Gastroesophageal sphincter (tissue), 4 donors: ENCODE data around the gene ORAI2. TPM values are rescaled to one million over a fixed set of nuclear protein-coding genes. Genes with fewer than 3 reads are reported as not detected.

Source experiments
- ATAC-seq: fragments of 150-250 bp; one replicate; pipeline ENCODE4 v1.9.1; 2016; ENCODE audit warnings: mild to moderate bottlenecking, moderate library complexity
- H3K27ac ChIP-seq, 4 donors: fragments of 200-600 bp; sonication (generic) in 3 of 4; 1 replicate in 3 of 4; 2 replicates in 1 of 4; pipeline ENCODE4 v1.5.1; 2016 to 2019
- H3K27me3 ChIP-seq: fragments of 200-600 bp; sonication (generic); one replicate; pipeline ENCODE4 v1.5.1; 2019
- H3K36me3 ChIP-seq, 2 donors: fragments of 200-600 bp; sonication (generic); one replicate each; pipeline ENCODE4 v1.5.1; 2019; ENCODE audit warnings: control low read depth in 1 of 2
- H3K4me1 ChIP-seq, 3 donors: fragments of 200-600 bp; sonication (generic); 1 replicate in 2 of 3; 2 replicates in 1 of 3; pipeline ENCODE4 v1.5.1; 2016 to 2019; ENCODE audit warnings: control low read depth in 2 of 3
- H3K4me3 ChIP-seq, 2 donors: fragments of 200-600 bp; sonication (generic); one replicate each; pipeline ENCODE4 v1.5.1; 2019; ENCODE audit warnings: mild to moderate bottlenecking in 1 of 2, moderate library complexity in 1 of 2
- H3K9me3 ChIP-seq, 3 donors: fragments of 200-600 bp; sonication (generic); one replicate each; pipeline ENCODE4 v1.5.1; 2017 to 2019; ENCODE audit warnings: control low read depth in 2 of 3
- EP300 ChIP-seq: sonication (generic); formaldehyde crosslinking; IDR thresholded peaks from one replicate; pipeline ENCODE4 v1.6.1; 2017; ENCODE audit warnings: antibody characterized with exemption, mild to moderate bottlenecking
- POLR2A ChIP-seq, 2 donors: fragments of 450-650 bp; IDR thresholded peaks; one replicate each; pipeline ENCODE4 v1.6.1; 2017; ENCODE audit warnings: antibody characterized with exemption in 2 of 2, mild to moderate bottlenecking in 2 of 2, moderate library complexity in 1 of 2
- POLR2AphosphoS5 ChIP-seq: sonication (generic); formaldehyde crosslinking; IDR thresholded peaks from one replicate; pipeline ENCODE4 v1.6.1; 2017; ENCODE audit warnings: antibody characterized with exemption
- WGBS, 2 donors: methylation state at CpG; one replicate each; pipeline ENCODE4 v1.1.5; 2018; ENCODE audit warnings: low coverage in 1 of 2; 5-methylcytosine and 5-hydroxymethylcytosine counted together
- total RNA-seq, 4 donors: library from RNA; depleted of rRNA; stranded (reverse); fragments of >200 nt; gene quantifications; one replicate each; pipeline ENCODE4 v1.1.0, GENCODE V29; 2016
- TF ChIP-seq, protein P1 (sequence below), 4 experiments: fragments of 200-600 bp in 2 of 4; fragments of 450-650 bp in 2 of 4; sonication (generic) in 1 of 4; IDR thresholded peaks; one replicate each; pipeline ENCODE4 v1.5.1; 2017 to 2019; ENCODE audit warnings: antibody characterized with exemption in 4 of 4, mild to moderate bottlenecking in 2 of 4, moderate library complexity in 2 of 4

ORAI2 gene
- total RNA-seq, 4 donors from 2014 or later: 3.3 to 15.6 (median 6.7) TPM

- Histone ChIP-seq H3K4me3 (no peak overlapping the region), H3K4me1 (peaks cover 0 to 14% (median 0%) of the 10 kb centered on the region in 3 donors), H3K27me3 (no peaks in the 10 kb centered on the region), H3K9me3 (no peaks in the 10 kb centered on the region), H3K36me3 (peaks cover 0 to 100% of the 10 kb centered on the region in 2 donors), H3K27ac (no peak overlapping the region)
- 86 to 90% methylated on average over 2 to 3 of the region's 3 CpGs for WGBS, 2 donors
- ATAC-seq: no peak
- TF ChIP-seq, protein P1, sequence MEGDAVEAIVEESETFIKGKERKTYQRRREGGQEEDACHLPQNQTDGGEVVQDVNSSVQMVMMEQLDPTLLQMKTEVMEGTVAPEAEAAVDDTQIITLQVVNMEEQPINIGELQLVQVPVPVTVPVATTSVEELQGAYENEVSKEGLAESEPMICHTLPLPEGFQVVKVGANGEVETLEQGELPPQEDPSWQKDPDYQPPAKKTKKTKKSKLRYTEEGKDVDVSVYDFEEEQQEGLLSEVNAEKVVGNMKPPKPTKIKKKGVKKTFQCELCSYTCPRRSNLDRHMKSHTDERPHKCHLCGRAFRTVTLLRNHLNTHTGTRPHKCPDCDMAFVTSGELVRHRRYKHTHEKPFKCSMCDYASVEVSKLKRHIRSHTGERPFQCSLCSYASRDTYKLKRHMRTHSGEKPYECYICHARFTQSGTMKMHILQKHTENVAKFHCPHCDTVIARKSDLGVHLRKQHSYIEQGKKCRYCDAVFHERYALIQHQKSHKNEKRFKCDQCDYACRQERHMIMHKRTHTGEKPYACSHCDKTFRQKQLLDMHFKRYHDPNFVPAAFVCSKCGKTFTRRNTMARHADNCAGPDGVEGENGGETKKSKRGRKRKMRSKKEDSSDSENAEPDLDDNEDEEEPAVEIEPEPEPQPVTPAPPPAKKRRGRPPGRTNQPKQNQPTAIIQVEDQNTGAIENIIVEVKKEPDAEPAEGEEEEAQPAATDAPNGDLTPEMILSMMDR (IDR thresholded peaks at IDR 0.05): no peak
- TF ChIP-seq POLR2A (IDR thresholded peaks at IDR 0.05) (no peak), EP300 (no peak), POLR2AphosphoS5 (no peak)
Observed at GRCh38 chr7:102417105-102417504, 16.3 kb upstream of the ORAI2 start.

- no peak for ATAC-seq
- H3K36me3 ChIP-seq: peaks cover 0 to 94% of the 10 kb centered on the region in 2 donors
Observed at GRCh38 chr7:102418592-102418991, 14.8 kb upstream of the ORAI2 start.

DNA sequence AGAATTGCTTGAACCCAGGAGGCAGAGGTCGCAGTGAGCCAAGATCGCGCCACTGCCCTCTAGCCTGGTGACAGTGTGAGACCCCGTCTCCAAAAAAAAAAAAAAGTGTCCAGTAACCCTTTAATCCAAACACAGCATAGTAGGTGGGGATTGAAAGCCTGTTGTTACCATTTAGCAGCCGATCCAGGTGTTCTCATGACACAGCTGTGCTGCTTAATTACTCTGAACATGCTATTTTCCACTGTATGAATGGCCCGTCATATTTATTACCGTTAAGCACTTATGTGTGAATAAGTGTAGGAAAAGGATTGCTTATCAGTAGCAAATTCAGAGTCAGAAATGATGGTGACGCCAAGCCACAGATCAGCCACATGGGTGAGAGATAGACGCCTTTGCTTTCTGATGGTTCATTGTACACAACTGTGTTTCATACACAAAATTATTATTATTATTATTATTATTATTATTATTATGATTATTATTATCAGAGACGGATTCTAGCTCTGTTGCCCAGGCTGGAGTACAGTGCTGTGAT, 11.6 kb upstream of the ORAI2 start:
- 83 to 91% methylated on average over 6 to 7 of the region's 10 CpGs for WGBS, 2 donors
- H3K36me3 ChIP-seq: peaks cover 0 to 94% of the 10 kb centered on the region in 2 donors
- no peak for ATAC-seq

More at GRCh38 chr7:102418592-102418991, 14.8 kb upstream of the ORAI2 start:
- Histone ChIP-seq H3K4me1 (no peaks in the 10 kb centered on the region), H3K27ac (no peak overlapping the region), H3K9me3 (no peaks in the 10 kb centered on the region), H3K27me3 (no peaks in the 10 kb centered on the region), H3K4me3 (no peak overlapping the region)
- TF ChIP-seq, protein P1 (IDR thresholded peaks at IDR 0.05): no peak
- no peak for TF ChIP-seq POLR2AphosphoS5
- WGBS, 2 donors: 89 to 98% methylated on average over 5 of the region's 5 CpGs

GRCh38 chr7:102424129-102424551, 9.2 kb upstream of the ORAI2 start:
- no peak overlapping the region for H3K27ac ChIP-seq
- WGBS, 2 donors: 80% methylated on average over 1 of the region's 12 CpGs; no CpG with 5 or more reads in 1 of the 2 donors
- TF ChIP-seq POLR2AphosphoS5 (no peak), POLR2A (IDR thresholded peaks at IDR 0.05) (no peak), EP300 (no peak)
- TF ChIP-seq, protein P1 (IDR thresholded peaks at IDR 0.05): no peak
- no peaks in the 10 kb centered on the region for H3K4me1 ChIP-seq
- H3K9me3 ChIP-seq: no peaks in the 10 kb centered on the region
- no peak for ATAC-seq
- peaks cover 0 to 83% of the 10 kb centered on the region in 2 donors for H3K36me3 ChIP-seq
- no peak overlapping the region for H3K4me3 ChIP-seq
- H3K27me3 ChIP-seq: no peaks in the 10 kb centered on the region

More for the DNA sequence above, 11.6 kb upstream of the ORAI2 start:
- Histone ChIP-seq H3K27me3 (no peaks in the 10 kb centered on the region), H3K4me3 (no peak overlapping the region), H3K27ac (no peak overlapping the region), H3K9me3 (no peaks in the 10 kb centered on the region), H3K4me1 (no peaks in the 10 kb centered on the region)
- TF ChIP-seq, protein P1 (IDR thresholded peaks at IDR 0.05): no peak

GRCh38 chr7:102424787-102425218, 8.6 kb upstream of the ORAI2 start:
- TF ChIP-seq EP300: no peak
- no peak for TF ChIP-seq POLR2A (IDR thresholded peaks at IDR 0.05)
- TF ChIP-seq, protein P1 (IDR thresholded peaks at IDR 0.05): no peak
- no peak for TF ChIP-seq POLR2AphosphoS5
- Histone ChIP-seq H3K36me3 (peaks cover 0 to 77% of the 10 kb centered on the region in 2 donors), H3K27ac (no peak overlapping the region), H3K9me3 (no peaks in the 10 kb centered on the region), H3K27me3 (no peaks in the 10 kb centered on the region), H3K4me1 (no peaks in the 10 kb centered on the region), H3K4me3 (no peak overlapping the region)
- ATAC-seq: no peak
- 80 to 83% methylated on average over 1 to 5 of the region's 13 CpGs for WGBS, 2 donors
